C4-2B (cell line): ENCODE measurements around the gene PPP1R13B.

Source experiments
- ZFX ChIP-seq: fragments of 450-650 bp; IDR thresholded peaks from 2 replicates; pipeline ENCODE4 v1.6.1; 2017
- TF ChIP-seq, protein P1 (sequence below): fragments of 450-650 bp; conservative IDR thresholded peaks from 2 replicates; pipeline ENCODE4 v1.5.1; 2017; ENCODE audit warnings: mild to moderate bottlenecking

DNA sequence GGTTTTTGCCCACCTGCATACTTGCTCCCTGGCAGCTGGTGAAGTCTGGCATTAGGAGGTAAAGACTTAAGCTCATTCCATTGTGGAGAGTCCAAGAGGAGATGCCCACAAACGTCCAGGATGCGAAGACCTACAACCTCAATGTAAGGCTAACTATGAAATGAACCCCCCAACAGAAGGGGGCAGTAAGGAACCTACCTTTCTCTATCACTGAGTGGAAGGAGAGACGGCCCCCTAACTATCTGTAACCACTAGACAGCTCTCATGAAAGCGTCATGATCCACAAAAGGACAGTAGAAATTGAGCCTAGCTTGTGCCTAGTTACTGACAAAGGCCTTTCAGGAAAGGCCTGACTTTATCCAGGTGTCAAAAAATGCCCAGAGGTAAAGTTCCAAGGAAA, 76.5 kb downstream of the PPP1R13B start:
- TF ChIP-seq, protein P1, sequence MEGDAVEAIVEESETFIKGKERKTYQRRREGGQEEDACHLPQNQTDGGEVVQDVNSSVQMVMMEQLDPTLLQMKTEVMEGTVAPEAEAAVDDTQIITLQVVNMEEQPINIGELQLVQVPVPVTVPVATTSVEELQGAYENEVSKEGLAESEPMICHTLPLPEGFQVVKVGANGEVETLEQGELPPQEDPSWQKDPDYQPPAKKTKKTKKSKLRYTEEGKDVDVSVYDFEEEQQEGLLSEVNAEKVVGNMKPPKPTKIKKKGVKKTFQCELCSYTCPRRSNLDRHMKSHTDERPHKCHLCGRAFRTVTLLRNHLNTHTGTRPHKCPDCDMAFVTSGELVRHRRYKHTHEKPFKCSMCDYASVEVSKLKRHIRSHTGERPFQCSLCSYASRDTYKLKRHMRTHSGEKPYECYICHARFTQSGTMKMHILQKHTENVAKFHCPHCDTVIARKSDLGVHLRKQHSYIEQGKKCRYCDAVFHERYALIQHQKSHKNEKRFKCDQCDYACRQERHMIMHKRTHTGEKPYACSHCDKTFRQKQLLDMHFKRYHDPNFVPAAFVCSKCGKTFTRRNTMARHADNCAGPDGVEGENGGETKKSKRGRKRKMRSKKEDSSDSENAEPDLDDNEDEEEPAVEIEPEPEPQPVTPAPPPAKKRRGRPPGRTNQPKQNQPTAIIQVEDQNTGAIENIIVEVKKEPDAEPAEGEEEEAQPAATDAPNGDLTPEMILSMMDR: no peak
- TF ChIP-seq ZFX: no peak
